Neural cell (in vitro differentiated cells): ENCODE results near the gene NDUFS2.

Experiments used
- POLR2AphosphoS5 ChIP-seq: IDR thresholded peaks from 2 replicates; pipeline ENCODE4 v1.6.1; 2012
- RAD21 ChIP-seq: fragments of 450-650 bp; conservative IDR thresholded peaks from 2 replicates; pipeline ENCODE4 v1.6.1; 2014; ENCODE audit warnings: antibody characterized with exemption, mild to moderate bottlenecking, moderate library complexity

DNA sequence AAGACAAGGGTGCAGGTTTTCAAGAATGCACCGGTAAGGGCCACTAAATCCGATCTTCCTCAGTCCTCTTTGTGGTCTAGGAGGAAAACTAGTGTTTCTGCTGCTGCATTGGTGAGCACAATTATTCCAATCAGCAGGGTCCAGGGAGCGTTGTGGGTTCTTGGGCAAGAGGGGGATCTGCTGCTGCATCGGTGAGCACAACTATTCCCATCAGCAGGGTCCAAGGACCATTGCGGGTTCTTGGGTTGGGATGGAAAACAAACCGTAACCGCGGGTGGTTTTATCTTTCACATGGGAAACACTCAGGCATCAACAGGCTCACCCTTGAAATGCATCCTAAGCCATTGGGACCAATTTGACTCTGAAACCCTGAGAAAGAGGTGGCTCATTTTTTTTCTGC is 49.4 kb downstream of the NDUFS2 start:
- no peak for TF ChIP-seq RAD21
- TF ChIP-seq POLR2AphosphoS5 = no peak
